DMS114 treated with DMSO at 0.1 percent for 48 hours (cell line): ENCODE results near the gene LSM3.
"Not testable (repeated sequence)": the region's sequence is repeated elsewhere in the genome, so short reads cannot be mapped to it uniquely, and the experiment has no call there.

Source experiments
- DNase-seq: peaks from one replicate; lab custom pipeline; 2025; ENCODE audit not compliant: unreplicated experiment; lab: John Stamatoyannopoulos, UW

Gene LSM3

GRCh38 chr3:14216257-14217048 is 37.8 kb downstream of the LSM3 start:
- DNase-seq, result no peak

DNA sequence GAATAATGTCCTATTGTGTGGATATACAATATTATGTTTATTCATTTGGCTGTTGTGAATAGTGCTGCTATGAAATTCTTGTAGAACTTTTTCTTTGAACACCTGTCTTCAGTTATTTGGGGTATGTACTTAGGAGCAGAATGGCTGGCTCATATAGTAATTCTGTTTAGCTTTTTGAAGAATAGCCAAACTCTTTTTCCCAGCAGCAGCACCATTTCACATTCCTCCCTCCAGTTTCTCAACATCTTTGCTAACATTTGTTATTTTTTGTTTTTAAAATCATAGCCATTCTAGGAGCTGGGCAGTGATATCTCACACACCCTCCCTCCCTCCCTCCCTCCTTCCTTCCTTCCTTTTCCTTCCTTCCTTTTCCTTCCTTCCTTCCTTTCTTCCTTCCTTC is 39.7 kb downstream of the LSM3 start:
- DNase-seq, result no peak

- DNase-seq, result no peak
These were observed 42.3 kb downstream of the LSM3 start for GRCh38 chr3:14220933-14221332.

- DNase-seq, result no peak
These were observed 43.3 kb downstream of the LSM3 start for GRCh38 chr3:14221902-14222301.

- no peak for DNase-seq
These were observed 43.8 kb downstream of the LSM3 start for GRCh38 chr3:14222457-14222856.

DNA sequence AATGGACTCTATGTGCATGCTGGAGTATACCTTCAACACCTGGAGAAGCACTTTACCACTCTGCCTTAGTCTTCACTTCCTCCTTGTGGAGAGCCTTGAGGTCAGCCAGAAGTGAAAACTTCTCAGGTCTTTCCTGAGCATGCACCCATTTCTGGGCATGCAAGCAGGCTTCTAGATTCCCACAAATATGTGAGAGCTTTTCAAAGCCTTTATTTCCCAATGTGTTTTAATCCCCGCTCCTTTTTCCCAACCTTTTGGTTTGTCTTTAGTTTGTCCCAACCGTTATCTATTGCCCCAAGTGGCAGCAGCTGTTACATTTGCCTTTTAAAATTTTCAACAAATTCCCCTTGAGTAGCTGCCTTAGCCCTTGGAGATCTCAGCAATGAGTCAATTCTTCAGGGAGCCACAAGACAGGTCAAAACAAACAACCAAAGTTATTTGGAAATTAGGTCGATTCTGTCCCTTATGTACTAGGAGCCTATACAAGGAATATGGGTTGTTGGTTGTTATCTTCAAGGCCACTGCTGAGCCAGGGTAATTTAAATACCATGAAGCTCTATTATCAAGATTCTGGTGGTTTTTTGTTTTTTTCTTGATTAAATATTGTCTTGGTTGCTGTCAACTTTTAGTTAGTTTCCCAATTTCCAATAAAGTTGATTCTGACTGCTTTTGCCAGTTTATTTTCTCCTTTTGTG is 44.4 kb downstream of the LSM3 start:
- no peak for DNase-seq

GRCh38 chr3:14223595-14223994 is 45.0 kb downstream of the LSM3 start:
- DNase-seq, result no peak

- DNase-seq, result no peak
These were observed 46.3 kb downstream of the LSM3 start for GRCh38 chr3:14224895-14225294.

DNA sequence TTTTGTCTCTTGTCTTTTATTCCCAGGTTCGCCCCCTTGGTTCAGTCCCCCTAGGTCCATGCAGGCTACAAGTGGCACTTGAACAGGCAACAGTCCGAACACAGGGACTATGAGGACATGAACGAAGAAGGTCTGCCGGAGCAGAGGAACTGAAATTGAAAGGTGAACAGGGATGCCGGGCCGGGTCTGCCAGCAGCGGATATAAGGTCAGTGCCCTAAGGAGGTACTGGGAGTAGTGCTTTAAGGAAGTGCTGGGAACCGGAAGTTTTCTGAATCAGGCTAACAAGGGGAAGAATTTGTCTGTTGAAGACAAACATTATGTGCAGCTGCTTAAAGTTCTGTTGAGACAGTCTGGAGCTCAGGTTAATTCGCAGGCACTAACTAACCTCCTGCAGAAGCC is 46.8 kb downstream of the LSM3 start:
- DNase-seq, result no peak

GRCh38 chr3:14226351-14226750 is 47.7 kb downstream of the LSM3 start:
- DNase-seq, result not testable (repeated sequence)

DNA sequence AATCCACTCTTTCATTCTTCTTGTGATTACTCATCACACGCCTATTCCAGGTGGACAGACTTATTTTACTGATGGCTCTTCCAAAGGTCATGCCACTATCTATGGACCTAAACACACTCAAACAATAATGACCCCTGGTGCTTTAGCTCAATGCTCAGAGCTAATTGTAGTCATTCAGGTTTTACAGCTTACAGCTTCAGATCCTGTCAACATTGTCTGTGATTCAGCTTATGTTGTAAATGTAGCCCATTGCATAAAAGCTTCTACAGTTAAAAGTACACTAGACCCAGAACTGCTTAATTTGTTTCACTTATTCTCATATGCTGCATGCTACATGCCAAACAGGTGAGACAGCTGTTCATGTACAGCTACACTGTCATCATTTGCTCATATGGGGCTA is 49.2 kb downstream of the LSM3 start:
- no peak for DNase-seq

GRCh38 chr3:14228681-14229470 is 50.3 kb downstream of the LSM3 start:
- no peak for DNase-seq

DNA sequence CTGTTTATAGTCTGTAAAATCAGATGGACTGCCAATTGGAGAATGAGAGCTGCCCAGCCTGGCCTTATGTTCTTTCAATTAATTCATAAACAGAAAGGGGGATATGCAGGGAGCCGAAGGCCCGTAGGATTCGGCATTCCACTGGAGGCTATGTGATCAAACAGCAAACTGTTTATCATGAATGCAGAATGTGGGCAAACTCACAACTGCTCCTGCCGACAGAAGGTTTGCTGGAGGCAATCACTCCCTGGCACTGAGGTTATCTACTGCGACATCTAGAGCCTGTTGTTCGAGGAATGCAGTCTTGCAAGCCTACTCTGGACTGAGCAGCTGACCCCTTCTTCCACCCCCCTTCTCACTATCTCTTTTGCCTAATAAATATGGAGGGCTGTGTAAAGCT is 51.1 kb downstream of the LSM3 start:
- DNase-seq, result not testable (repeated sequence)

DNA sequence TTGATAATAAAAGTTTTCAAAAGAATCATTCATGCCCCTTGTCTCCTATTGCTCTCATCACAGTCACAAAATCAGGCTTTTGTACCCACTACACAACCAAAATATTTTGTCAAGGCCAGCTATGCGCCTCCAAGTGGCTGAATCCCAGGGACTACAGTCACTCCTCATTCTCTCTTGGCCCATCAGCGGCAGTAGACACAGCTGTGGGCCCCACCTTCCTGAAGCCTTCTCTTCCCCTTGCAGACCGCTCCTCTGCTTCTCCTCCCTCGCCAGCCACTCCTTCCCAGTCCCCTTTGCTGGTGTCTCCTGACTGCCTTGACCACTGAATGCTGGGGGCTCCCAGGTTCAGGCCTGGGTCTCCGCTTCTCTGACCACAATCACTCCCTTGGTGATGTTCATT is 52.1 kb downstream of the LSM3 start:
- DNase-seq, result no peak

DNA sequence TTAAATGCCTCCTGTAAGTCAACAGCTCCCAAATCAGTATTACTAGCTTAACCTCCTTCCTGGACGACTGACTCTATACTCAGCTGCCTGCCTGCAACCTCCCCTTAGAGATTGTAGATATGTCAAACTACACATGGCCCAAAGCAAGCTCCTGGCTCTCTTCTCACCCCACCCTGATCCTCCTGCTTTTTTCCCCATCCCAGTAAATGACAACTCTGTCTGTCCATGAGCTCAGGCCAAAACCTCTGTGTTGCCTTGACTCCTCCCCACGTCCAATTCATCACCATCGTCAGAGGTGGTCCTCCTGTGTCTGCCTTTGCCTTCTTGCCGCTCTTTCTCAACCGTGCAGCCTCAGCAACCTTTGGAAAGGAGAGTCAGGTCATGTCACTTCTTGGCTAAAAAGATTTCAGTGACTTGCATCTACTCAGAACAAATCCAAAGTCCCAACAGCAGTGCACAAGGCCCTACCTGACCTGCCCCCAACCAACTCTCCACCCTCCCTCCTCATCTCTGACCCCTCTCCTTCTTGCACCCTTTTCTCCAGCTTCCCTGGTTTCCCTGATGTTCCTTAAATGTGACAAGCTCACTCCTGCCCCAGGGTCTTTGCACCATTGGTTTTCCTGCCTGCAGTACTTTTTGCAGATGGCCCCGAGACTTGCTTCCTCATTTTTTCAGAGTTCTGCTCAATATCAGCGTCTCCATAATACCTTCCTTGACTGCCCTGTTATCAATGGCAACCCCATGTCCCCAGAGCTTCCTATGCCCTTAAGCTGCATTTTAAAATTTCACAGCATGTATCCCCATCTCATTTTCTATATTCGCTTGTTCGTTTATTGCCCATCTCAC is 52.8 kb downstream of the LSM3 start:
- no peak for DNase-seq

DNA sequence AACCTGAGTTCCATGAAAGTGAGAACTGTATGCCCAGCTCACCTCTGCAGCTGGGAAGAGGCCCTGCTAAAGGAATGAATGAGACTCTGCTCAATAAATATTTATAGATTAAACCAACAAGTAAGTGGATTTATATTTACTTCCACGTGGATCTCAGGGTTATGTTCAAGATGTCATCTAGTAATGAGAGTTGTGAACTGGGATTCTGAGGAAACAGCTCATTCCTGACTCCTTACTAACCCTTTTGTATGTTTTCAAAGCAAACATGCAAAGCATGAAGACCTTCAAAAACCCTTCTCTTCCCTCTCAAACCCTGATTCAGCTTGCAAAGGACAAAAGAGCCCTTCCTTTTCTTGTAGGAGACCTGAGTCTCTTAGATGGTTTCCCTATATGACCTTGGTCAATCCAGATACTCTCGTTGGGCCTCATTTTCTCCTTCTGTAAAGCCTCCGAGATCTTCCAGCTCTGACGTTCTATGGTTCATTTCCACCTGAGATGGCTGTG is 53.4 kb downstream of the LSM3 start:
- DNase-seq, result no peak

- no peak for DNase-seq
These were observed 55.8 kb downstream of the LSM3 start for GRCh38 chr3:14234251-14235002.

DNA sequence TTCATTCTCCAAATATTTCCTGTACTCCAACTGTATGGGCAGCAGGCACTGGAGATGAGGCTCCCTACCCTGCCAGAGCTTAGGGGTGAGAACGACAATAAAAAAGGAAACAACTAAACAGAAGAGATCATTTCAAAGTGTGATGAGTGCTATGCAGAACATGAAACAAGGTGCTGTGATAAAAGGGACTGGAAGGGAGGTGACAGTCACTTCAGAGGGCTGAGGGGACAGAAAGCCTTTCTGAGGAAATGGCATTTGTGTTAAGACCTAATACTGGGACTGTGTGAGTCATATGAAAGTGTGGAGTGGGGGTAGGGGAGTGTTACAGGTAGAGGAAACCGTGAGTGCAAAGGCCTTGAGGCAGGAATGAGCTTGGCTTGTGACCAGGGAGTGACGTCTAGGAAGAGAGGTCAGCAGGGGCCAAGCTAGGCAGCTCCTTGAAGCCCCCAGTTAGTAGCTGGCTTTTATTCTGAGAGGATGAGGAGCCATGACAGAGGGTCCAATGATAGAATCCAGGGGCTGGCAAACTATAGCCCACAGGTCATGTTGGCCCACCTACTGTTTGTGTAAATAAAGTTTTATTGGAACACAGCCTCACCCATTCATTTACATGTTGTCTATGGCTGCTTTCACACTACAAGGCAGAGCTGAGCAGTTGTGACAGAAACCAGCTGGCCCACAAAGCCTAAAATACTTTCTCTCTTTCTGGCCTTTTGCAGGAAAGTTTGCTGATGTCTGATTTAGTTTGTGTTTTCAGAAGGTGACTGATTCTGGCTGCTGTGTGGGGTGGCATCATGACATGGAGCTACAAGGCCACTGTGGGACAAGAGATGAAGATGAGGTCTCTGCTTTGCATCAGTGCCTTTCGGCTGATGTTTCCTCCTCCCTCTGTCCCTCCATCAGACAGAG is 56.6 kb downstream of the LSM3 start:
- no peak for DNase-seq

- DNase-seq, result no peak
These were observed 57.3 kb downstream of the LSM3 start for GRCh38 chr3:14235912-14236295.
